Measurements from ENCODE around the gene USP6NL. TPM values are rescaled to one million over a fixed set of nuclear protein-coding genes. Genes with fewer than 3 reads are reported as not detected.

Gene USP6NL
- total and polyA plus RNA-seq, 10 of the 15 experiments (the other 5 are each of a cell fraction or from before 2014, with no cell fraction given) = 4.0 to 27.7 (median 18.2) TPM

- no peak for TF ChIP-seq FOS (IDR thresholded peaks at IDR 0.05; ENCODE audit: borderline replicate concordance, extremely low read depth, insufficient read length)
Observed at GRCh38 chr10:11409357-11409756, 202.1 kb downstream of the USP6NL start (continued).

GRCh38 chr10:11407939-11408338 is 203.5 kb downstream of the USP6NL start:
- Histone ChIP-seq H3K9ac (ENCODE audit: control insufficient read depth, insufficient read depth, low read length) (no peak overlapping the region), H3K36me3 (ENCODE audit: control insufficient read depth in 2 of 2, insufficient read depth in 2 of 2, low read length in 1 of 2) (no peaks in the 10 kb centered on the region), H3K27ac (ENCODE audit: control insufficient read depth, insufficient read depth) (no peak overlapping the region), H3K4me3 (no peak overlapping the region), H3K4me2 (ENCODE audit: control insufficient read depth, insufficient read depth) (no peak overlapping the region), H3K79me2 (ENCODE audit: control insufficient read depth, insufficient read depth, low read length) (no peaks in the 10 kb centered on the region), H3K4me1 (ENCODE audit: control insufficient read depth, insufficient read depth, low read length) (no peaks in the 10 kb centered on the region; the same call in 1 of the 2 replicates), H4K20me1 (ENCODE audit: control insufficient read depth, insufficient read depth) (no peaks in the 10 kb centered on the region), H3K27me3 (replicated peaks in 1 of 2; ENCODE audit: control insufficient read depth in 2 of 2, insufficient read depth in 2 of 2, low read length in 1 of 2) (no peaks in the 10 kb centered on the region), H3K9me3 (replicated peaks; ENCODE audit: control insufficient read depth, insufficient read depth, low read length) (no peaks in the 10 kb centered on the region; the same call in 2 of the 3 replicates), H2AFZ (ENCODE audit: control insufficient read depth, low read depth, low read length) (no peak overlapping the region)
- ChIA-PET RAD21 (ENCODE audit: unreplicated experiment) (no interaction called here), CTCF (interaction anchor here (1.8 kb wide), 1 partner anchor 16 kb away, joined by 7 read pairs; no protein-coding TSS in a partner anchor), SMC1A (ENCODE audit: uncharacterized antibody, unreplicated experiment) (no interaction called here), POLR2A (no interaction called here)
- BruUV-seq (replicated peaks) = no TSS peak
- 0% methylated on average over 2 of the region's 2 CpGs for WGBS (ENCODE audit: insufficient coverage, insufficient replicate concordance, low lambda C conversion rate, missing lambda C conversion rate)
- no peak for DNase-seq (ENCODE audit: low read depth, low spot score)
- ATAC-seq = no peak
- intact Hi-C loops (cut with micrococcal nuclease; ENCODE audit: unreplicated experiment) = no loop called here
- TF ChIP-seq ZBED1 (IDR thresholded peaks at IDR 0.05; ENCODE audit: borderline replicate concordance) = no peak
- no peak for TF ChIP-seq ZNF24 (IDR thresholded peaks at IDR 0.05)
- TF ChIP-seq BHLHE40 (IDR thresholded peaks at IDR 0.05; ENCODE audit: borderline replicate concordance in 1 of 2, low read depth in 2 of 2, low read length in 1 of 2) = no peak
- TF ChIP-seq POLR2A (IDR thresholded peaks at IDR 0.05; ENCODE audit: low read depth, low read length) = no peak
- in situ Hi-C loops (cut with MboI) = no loop called here
- FAIRE-seq = no peak

GRCh38 chr10:11406746-11407145 is 204.7 kb downstream of the USP6NL start:
- Histone ChIP-seq H3K9me3 (replicated peaks; ENCODE audit: control insufficient read depth, insufficient read depth, low read length) (no peaks in the 10 kb centered on the region; the same call in 2 of the 3 replicates), H3K27ac (ENCODE audit: control insufficient read depth, insufficient read depth) (no peak overlapping the region), H3K4me1 (ENCODE audit: control insufficient read depth, insufficient read depth, low read length) (no peaks in the 10 kb centered on the region; the same call in 1 of the 2 replicates), H3K79me2 (ENCODE audit: control insufficient read depth, insufficient read depth, low read length) (no peaks in the 10 kb centered on the region), H3K36me3 (ENCODE audit: control insufficient read depth in 2 of 2, insufficient read depth in 2 of 2, low read length in 1 of 2) (no peaks in the 10 kb centered on the region), H3K9ac (ENCODE audit: control insufficient read depth, insufficient read depth, low read length) (no peak overlapping the region), H4K20me1 (ENCODE audit: control insufficient read depth, insufficient read depth) (no peaks in the 10 kb centered on the region), H3K4me2 (ENCODE audit: control insufficient read depth, insufficient read depth) (no peak overlapping the region), H2AFZ (ENCODE audit: control insufficient read depth, low read depth, low read length) (no peak overlapping the region), H3K27me3 (replicated peaks in 1 of 2; ENCODE audit: control insufficient read depth in 2 of 2, insufficient read depth in 2 of 2, low read length in 1 of 2) (no peaks in the 10 kb centered on the region), H3K4me3 (no peak overlapping the region)
- RAD21 ChIA-PET (ENCODE audit: unreplicated experiment) = no interaction called here
- in situ Hi-C loops (cut with MboI) = no loop called here
- WGBS (ENCODE audit: insufficient coverage, insufficient replicate concordance, low lambda C conversion rate, missing lambda C conversion rate) = 17% methylated on average over 5 of the region's 5 CpGs
- no TSS peak for BruUV-seq (replicated peaks)
- SMC1A ChIA-PET (ENCODE audit: uncharacterized antibody, unreplicated experiment) = no interaction called here
- no peak for FAIRE-seq
- CTCF ChIA-PET = no interaction called here
- ATAC-seq = no peak
- POLR2A ChIA-PET = no interaction called here
- no peak for DNase-seq (ENCODE audit: low read depth, low spot score)
- intact Hi-C loops (cut with micrococcal nuclease; ENCODE audit: unreplicated experiment) = no loop called here
- no peak for TF ChIP-seq NFXL1 (IDR thresholded peaks at IDR 0.05; ENCODE audit: borderline replicate concordance)
- no peak for TF ChIP-seq CHD1 (IDR thresholded peaks at IDR 0.05; ENCODE audit: low read depth, low read length)
- no peak for TF ChIP-seq IKZF1 (conservative IDR thresholded peaks at IDR 0.05)
- TF ChIP-seq ATF3 (IDR thresholded peaks at IDR 0.05; ENCODE audit: borderline replicate concordance, extremely low read depth, low read depth, low read length) = no peak
- TF ChIP-seq CBX5 (IDR thresholded peaks at IDR 0.05; ENCODE audit: low read depth) = no peak
- TF ChIP-seq E4F1 (IDR thresholded peaks at IDR 0.05; ENCODE audit: borderline replicate concordance, partially characterized antibody) = no peak
- no peak for TF ChIP-seq CBFB (IDR thresholded peaks at IDR 0.05; ENCODE audit: low read depth)
- no peak for TF ChIP-seq EP300 (IDR thresholded peaks at IDR 0.05; ENCODE audit: borderline replicate concordance in 1 of 2, control insufficient read depth in 1 of 2, low read depth in 2 of 2, low read length in 2 of 2)
- no peak for TF ChIP-seq SREBF2 (IDR thresholded peaks at IDR 0.05; ENCODE audit: low read length)

Measured in GM12878 (cell line).